ENCODE data around the gene ECEL1.

Gene ECEL1

DNA sequence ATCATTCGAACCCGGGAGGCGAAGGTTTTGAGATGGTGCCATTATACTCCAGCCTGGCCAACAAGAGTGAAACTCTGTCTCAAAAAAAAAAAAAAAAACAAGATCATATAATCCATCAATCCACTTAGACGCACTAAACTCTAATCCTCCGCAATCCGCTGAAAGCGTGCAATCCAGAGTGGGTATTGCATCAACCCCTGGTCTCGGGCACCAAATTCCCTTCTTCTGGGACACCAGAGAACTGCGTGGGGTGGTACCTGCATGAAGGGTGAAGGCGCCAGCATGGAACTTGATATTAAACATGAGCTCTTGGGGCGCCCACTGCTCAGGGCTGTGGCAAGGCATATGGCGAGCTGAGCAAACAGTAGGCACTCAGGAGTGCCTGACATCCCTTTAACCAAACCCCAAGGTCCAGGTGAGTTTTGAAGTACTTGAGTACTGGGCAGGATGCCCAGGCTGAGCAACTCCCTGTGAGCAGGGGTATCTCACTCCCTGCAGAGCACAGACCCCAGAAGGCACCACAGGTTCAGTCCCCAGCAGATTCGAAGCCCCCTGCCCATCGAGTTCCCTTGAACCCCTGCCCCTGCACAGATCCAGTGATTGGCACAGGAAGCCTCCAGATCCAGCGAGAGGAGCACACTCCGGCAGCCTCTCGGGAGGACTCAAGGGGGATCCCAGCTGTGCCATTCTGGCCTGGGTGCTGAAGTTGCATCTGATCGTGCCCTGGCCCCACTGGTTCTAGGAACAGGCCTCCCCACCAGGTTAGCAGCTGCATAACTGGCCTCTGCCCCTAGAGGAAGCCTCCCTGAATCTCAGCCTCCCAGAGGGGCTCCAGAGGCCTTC is 23.7 kb downstream of the ECEL1 start:
- Histone ChIP-seq H3K27ac (ENCODE audit: low read depth, low read length) (no peak overlapping the region), H3K27me3 (ENCODE audit: control insufficient read depth in 1 of 2, insufficient read depth in 2 of 2, low read length in 2 of 2) (peaks cover 0 to 8% of the 10 kb centered on the region in 2 donors), H3K4me1 (ENCODE audit: insufficient read depth, low read length) (no peaks in the 10 kb centered on the region), H3K36me3 (ENCODE audit: insufficient read depth, low read length) (no peaks in the 10 kb centered on the region), H3K4me3 (ENCODE audit: low read depth in 1 of 2, low read length in 2 of 2) (no peak overlapping the region), H3K9me3 (ENCODE audit: low read length) (no peaks in the 10 kb centered on the region), H3K9ac (ENCODE audit: low read length) (no peak overlapping the region)

DNA sequence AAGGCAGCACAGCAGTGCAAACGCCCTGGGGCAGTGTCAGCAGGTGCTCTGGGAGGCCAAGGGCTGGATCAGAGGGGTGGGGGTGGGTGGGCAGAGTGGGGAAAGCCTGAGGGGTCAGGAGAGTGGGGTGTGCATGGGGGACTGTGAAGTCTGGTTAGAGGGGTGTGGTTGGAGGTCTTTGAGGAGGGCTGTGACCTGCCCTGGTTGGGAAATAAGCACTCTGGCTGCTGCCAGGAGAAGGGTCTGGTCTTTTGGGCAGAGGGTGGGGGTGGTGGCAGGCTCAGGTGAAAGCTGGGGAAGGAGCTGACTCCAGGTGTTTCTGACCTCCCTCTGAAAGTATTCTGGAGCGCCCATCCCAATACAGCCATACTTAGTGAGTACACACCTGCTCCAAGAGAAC is 27.5 kb downstream of the ECEL1 start:
- Histone ChIP-seq H3K27ac (ENCODE audit: low read depth, low read length) (no peak overlapping the region), H3K9ac (ENCODE audit: low read length) (no peak overlapping the region), H3K27me3 (ENCODE audit: control insufficient read depth in 1 of 2, insufficient read depth in 2 of 2, low read length in 2 of 2) (peaks cover 0 to 14% of the 10 kb centered on the region in 2 donors), H3K4me1 (ENCODE audit: insufficient read depth, low read length) (no peaks in the 10 kb centered on the region), H3K9me3 (ENCODE audit: low read length) (no peaks in the 10 kb centered on the region), H3K4me3 (ENCODE audit: low read depth in 1 of 2, low read length in 2 of 2) (no peak overlapping the region), H3K36me3 (ENCODE audit: insufficient read depth, low read length) (no peaks in the 10 kb centered on the region)

- H3K27ac ChIP-seq (ENCODE audit: low read depth, low read length): no peak overlapping the region
- no peaks in the 10 kb centered on the region for H3K36me3 ChIP-seq (ENCODE audit: insufficient read depth, low read length)
- no peak overlapping the region for H3K4me3 ChIP-seq (ENCODE audit: low read depth in 1 of 2, low read length in 2 of 2)
- H3K27me3 ChIP-seq (ENCODE audit: control insufficient read depth in 1 of 2, insufficient read depth in 2 of 2, low read length in 2 of 2): peaks cover 0 to 14% of the 10 kb centered on the region in 2 donors
- no peak overlapping the region for H3K9ac ChIP-seq (ENCODE audit: low read length)
- no peaks in the 10 kb centered on the region for H3K4me1 ChIP-seq (ENCODE audit: insufficient read depth, low read length)
- H3K9me3 ChIP-seq (ENCODE audit: low read length): no peaks in the 10 kb centered on the region
Measured at GRCh38 chr2:232459419-232460035, 28.1 kb downstream of the ECEL1 start.

DNA sequence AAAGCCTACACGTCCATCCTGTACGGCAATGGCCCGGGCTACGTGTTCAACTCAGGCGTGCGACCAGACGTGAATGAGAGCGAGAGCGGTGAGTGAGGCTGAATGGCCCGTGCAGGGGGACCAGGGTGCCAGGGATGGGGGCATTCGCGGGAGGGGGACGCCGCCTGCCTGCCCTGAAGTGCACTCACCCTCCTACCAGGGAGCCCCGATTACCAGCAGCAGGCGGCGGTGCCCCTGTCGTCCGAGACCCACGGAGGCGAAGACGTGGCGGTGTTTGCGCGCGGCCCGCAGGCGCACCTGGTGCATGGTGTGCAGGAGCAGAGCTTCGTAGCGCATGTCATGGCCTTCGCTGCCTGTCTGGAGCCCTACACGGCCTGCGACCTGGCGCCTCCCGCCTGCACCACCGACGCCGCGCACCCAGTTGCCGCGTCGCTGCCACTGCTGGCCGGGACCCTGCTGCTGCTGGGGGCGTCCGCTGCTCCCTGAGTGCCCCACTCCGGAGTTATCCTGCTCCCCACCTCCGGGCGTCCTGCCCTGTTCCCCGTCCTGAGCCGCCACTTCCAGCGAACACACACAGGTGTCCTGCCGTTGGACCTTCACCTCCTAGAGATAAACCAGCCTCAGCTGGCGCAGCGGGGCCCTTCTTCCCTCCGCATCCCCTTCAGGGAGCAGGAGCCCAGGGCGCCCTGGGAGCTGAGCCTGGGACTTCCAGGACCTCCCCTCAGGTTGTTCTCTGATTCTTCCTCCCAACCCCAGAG is 28.8 kb downstream of the ECEL1 start:
- H3K9ac ChIP-seq (ENCODE audit: low read length): no peak overlapping the region
- no peaks in the 10 kb centered on the region for H3K36me3 ChIP-seq (ENCODE audit: insufficient read depth, low read length)
- no peaks in the 10 kb centered on the region for H3K9me3 ChIP-seq (ENCODE audit: low read length)
- no peak overlapping the region for H3K27ac ChIP-seq (ENCODE audit: low read depth, low read length)
- no peaks in the 10 kb centered on the region for H3K4me1 ChIP-seq (ENCODE audit: insufficient read depth, low read length)
- peaks cover 0 to 14% of the 10 kb centered on the region in 2 donors for H3K27me3 ChIP-seq (ENCODE audit: control insufficient read depth in 1 of 2, insufficient read depth in 2 of 2, low read length in 2 of 2)
- no peak overlapping the region for H3K4me3 ChIP-seq (ENCODE audit: low read depth in 1 of 2, low read length in 2 of 2)

DNA sequence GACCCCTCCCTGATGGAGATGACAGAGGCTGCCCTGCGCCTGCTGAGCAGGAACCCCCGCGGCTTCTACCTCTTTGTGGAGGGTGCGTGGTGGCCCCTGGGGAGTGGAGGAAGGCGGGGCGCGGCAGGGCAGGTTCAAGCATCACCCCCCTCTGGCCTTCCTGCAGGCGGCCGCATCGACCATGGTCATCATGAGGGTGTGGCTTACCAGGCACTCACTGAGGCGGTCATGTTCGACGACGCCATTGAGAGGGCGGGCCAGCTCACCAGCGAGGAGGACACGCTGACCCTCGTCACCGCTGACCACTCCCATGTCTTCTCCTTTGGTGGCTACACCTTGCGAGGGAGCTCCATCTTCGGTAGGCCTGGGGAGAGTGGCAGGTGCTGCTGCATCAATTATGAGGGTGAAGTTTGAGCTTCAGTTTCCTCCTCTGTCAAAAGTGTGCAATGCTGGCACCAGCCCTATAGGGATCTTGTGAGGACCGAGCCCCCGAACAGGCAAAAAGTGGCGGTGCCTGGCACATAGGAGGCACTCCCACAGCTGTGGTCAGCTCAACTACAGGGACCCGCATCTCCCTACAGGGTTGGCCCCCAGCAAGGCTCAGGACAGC is 29.5 kb downstream of the ECEL1 start:
- Histone ChIP-seq H3K36me3 (ENCODE audit: insufficient read depth, low read length) (no peaks in the 10 kb centered on the region), H3K4me1 (ENCODE audit: insufficient read depth, low read length) (no peaks in the 10 kb centered on the region), H3K4me3 (ENCODE audit: low read depth in 1 of 2, low read length in 2 of 2) (no peak overlapping the region), H3K9me3 (ENCODE audit: low read length) (no peaks in the 10 kb centered on the region), H3K27me3 (ENCODE audit: control insufficient read depth in 1 of 2, insufficient read depth in 2 of 2, low read length in 2 of 2) (peaks cover 0 to 14% of the 10 kb centered on the region in 2 donors), H3K27ac (ENCODE audit: low read depth, low read length) (no peak overlapping the region), H3K9ac (ENCODE audit: low read length) (no peak overlapping the region)

DNA sequence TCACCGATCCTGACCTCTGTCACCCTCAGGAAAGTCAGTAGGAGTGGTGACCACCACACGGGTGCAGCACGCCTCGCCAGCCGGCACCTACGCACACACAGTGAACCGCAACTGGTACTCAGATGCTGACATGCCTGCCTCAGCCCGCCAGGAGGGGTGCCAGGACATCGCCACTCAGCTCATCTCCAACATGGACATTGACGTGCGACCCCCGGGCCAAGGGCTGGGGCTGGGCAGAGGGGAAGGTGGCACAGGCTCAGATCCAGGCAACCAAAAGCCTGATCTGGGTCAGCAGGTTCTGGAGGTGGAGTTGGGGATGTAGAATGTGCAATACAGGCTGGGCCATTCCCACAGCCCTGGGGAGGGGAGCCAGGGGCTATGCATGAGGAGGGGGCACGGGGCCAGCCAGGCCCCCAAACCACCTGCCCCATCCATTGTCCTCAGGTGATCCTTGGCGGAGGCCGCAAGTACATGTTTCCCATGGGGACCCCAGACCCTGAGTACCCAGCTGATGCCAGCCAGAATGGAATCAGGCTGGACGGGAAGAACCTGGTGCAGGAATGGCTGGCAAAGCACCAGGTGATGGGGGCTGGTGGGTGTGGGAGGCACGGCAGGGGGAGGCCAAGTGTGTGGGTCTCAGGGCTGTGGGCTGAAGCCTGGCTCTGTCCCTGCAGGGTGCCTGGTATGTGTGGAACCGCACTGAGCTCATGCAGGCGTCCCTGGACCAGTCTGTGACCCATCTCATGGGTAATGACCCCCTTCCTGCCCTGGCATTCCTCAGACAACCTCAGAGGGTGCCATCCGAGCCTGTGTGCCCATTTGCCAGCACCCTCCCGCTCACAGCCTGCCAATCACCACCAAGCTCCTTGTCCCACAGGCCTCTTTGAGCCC is 30.3 kb downstream of the ECEL1 start:
- Histone ChIP-seq H3K4me1 (ENCODE audit: insufficient read depth, low read length) (no peaks in the 10 kb centered on the region), H3K27me3 (ENCODE audit: control insufficient read depth in 1 of 2, insufficient read depth in 2 of 2, low read length in 2 of 2) (peaks cover 0 to 14% of the 10 kb centered on the region in 2 donors), H3K27ac (ENCODE audit: low read depth, low read length) (no peak overlapping the region), H3K4me3 (ENCODE audit: low read depth in 1 of 2, low read length in 2 of 2) (no peak overlapping the region), H3K9ac (ENCODE audit: low read length) (no peak overlapping the region), H3K9me3 (ENCODE audit: low read length) (no peaks in the 10 kb centered on the region), H3K36me3 (ENCODE audit: insufficient read depth, low read length) (no peaks in the 10 kb centered on the region)

DNA sequence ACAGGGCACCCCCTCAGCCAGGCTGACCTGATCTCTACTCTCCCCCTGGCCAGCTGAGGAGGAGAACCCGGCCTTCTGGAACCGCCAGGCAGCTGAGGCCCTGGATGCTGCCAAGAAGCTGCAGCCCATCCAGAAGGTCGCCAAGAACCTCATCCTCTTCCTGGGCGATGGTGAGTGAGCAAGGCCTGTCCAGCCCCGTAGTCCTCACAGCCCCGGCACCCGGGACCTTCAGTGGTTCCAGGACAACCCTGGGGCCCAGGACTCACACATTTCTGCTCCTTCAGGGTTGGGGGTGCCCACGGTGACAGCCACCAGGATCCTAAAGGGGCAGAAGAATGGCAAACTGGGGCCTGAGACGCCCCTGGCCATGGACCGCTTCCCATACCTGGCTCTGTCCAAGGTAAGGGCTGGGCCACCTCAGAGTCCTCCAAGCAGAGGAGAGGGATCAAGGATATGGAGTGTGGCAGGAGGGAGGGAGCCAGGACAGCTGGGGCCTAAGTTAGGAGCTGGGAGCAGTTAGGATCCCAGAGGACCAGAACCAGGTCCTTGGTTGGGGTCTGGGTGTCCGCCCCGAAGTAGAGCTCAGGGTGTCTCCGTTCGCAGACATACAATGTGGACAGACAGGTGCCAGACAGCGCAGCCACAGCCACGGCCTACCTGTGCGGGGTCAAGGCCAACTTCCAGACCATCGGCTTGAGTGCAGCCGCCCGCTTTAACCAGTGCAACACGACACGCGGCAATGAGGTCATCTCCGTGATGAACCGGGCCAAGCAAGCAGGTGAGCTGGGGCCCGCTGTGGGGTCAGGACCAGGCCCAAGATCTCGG is 31.1 kb downstream of the ECEL1 start:
- no peak overlapping the region for H3K9ac ChIP-seq (ENCODE audit: low read length)
- H3K27me3 ChIP-seq (ENCODE audit: control insufficient read depth in 1 of 2, insufficient read depth in 2 of 2, low read length in 2 of 2): peaks cover 0 to 14% of the 10 kb centered on the region in 2 donors
- no peaks in the 10 kb centered on the region for H3K36me3 ChIP-seq (ENCODE audit: insufficient read depth, low read length)
- no peak overlapping the region for H3K27ac ChIP-seq (ENCODE audit: low read depth, low read length)
- no peaks in the 10 kb centered on the region for H3K4me1 ChIP-seq (ENCODE audit: insufficient read depth, low read length)
- H3K4me3 ChIP-seq (ENCODE audit: low read depth in 1 of 2, low read length in 2 of 2): no peak overlapping the region
- H3K9me3 ChIP-seq (ENCODE audit: low read length): no peaks in the 10 kb centered on the region

- Histone ChIP-seq H3K9me3 (ENCODE audit: low read length) (no peaks in the 10 kb centered on the region), H3K36me3 (ENCODE audit: insufficient read depth, low read length) (no peaks in the 10 kb centered on the region), H3K9ac (ENCODE audit: low read length) (no peak within 1 kb of the TSS), H3K4me1 (ENCODE audit: insufficient read depth, low read length) (no peaks in the 10 kb centered on the region), H3K27ac (ENCODE audit: low read depth, low read length) (no peak within 1 kb of the TSS), H3K4me3 (ENCODE audit: low read depth in 1 of 2, low read length in 2 of 2) (no peak within 1 kb of the TSS), H3K27me3 (ENCODE audit: control insufficient read depth in 1 of 2, insufficient read depth in 2 of 2, low read length in 2 of 2) (peaks cover 0 to 14% of the 10 kb centered on the region in 2 donors)
Measured at GRCh38 chr2:232455426-232456255, 32.0 kb downstream of the ECEL1 start, which contains the start of gene ALPI. Gene ALPI (plus strand): TSS chr2:232456153. CDS start chr2:232456200, 47 bp downstream.

DNA sequence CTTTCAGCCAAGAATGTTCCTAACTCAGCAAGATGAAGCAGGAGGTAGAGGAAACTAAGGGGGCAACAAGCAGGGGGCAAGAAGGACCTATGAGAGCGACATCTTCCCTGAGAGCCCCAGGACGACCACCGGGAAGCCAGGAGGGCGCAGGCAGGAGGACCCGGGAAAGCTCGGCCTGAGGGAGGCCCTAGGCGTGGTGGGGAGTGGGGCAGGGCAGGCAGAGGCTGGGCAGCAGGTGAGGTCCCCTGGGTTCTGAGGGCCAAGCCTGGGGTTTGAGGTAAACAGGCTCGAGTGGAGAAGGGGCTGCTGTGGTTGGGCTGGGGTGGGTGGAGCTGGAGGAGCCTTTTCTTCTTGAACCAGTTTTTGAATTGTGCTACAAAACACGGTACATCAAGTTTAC is 33.0 kb downstream of the ECEL1 start:
- no peaks in the 10 kb centered on the region for H3K36me3 ChIP-seq (ENCODE audit: insufficient read depth, low read length)

More for the DNA sequence above, 33.0 kb downstream of the ECEL1 start:
- Histone ChIP-seq H3K27me3 (ENCODE audit: control insufficient read depth in 1 of 2, insufficient read depth in 2 of 2, low read length in 2 of 2) (peaks cover 0 to 13% of the 10 kb centered on the region in 2 donors), H3K9me3 (ENCODE audit: low read length) (no peaks in the 10 kb centered on the region), H3K27ac (ENCODE audit: low read depth, low read length) (no peak overlapping the region), H3K4me1 (ENCODE audit: insufficient read depth, low read length) (no peaks in the 10 kb centered on the region), H3K4me3 (ENCODE audit: low read depth in 1 of 2, low read length in 2 of 2) (no peak overlapping the region), H3K9ac (ENCODE audit: low read length) (no peak overlapping the region)

Measured in muscle layer of colon (tissue), 2 donors.